Measurements from ENCODE around the gene SPSB2.
"Not testable (repeated sequence)": the region's sequence is repeated elsewhere in the genome, so short reads cannot be mapped to it uniquely, and the experiment has no call there.

SPSB2 gene

DNA sequence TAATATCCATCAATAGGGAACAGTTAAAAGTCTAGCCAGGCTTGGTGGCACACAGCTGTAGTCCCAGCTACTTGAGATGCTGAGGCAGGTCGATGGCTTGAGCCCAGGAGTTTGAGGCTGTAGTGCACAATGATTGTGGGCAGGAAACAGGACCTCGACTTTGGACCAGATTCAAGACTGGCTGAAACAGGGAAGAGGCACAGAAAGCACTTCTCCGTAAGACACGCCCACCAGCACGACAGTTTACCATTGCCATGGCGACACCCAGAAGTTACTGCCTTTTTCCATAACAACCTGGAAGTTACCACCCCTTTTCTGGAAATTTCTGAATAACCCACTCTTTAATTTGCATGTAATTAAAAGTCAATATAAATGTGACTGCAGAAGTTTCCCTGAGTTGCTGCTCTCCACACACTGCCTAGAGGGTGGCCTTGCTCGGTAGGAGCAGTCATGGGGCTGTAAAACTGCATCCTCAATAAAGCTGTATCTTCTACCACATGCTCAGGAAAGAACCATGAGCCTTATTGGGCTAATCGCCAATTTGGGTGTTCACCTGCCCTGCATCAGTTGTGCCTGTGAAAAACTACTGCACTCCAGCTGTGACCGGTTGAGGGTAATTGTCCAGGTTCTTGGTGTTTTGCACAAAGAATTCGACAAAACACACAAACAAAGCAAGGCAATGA lies 26.9 kb upstream of the SPSB2 start:
- DNase-seq, result peak; percentile 42

DNA sequence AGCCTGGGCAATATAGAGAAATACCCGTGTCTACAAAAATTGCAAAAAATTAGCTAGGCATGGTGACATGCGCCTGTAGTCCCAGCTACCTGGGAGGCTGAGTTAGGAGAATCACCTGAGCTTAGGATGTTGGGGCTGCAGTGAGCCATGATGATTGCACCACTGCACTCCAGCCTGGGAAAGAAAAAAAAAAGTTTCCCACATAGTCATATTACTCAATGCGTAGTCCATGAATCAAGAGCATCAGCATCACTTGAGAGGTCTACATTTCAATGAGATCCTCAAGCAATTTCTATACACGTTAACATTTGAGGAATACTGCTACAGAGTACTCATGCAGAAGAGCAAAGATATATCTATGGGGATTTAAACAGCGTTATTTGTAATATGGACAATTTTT lies 26.3 kb upstream of the SPSB2 start:
- DNase-seq, result no peak

DNA sequence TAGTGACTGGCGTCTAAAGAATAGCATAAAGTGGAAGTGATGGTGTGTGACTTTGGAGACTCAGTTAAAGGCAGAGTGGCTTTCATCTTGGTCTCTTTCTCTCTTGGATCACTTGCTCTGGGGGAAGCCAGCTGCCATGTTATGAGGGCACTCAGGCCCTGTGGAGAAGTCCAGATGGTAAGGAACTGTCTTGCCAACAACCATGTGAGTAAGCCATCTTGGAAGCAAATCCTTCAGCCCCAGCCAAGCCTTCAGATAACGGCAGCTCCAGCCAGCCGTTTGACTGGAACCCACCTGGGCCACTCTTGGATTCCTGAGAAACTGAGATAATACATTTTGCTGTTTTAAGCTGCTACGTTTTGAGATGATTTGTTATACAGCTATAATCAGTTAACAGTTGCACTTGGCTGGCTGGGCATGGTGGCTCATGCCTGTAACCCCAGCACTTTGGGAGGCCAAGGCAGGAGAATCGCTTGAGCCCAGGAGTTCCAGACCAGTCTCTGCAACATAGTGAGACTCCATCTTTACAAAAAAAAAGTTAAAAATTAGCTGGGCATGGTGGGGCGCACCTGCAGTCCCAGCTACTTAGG lies 23.8 kb upstream of the SPSB2 start:
- no peak for DNase-seq

DNA sequence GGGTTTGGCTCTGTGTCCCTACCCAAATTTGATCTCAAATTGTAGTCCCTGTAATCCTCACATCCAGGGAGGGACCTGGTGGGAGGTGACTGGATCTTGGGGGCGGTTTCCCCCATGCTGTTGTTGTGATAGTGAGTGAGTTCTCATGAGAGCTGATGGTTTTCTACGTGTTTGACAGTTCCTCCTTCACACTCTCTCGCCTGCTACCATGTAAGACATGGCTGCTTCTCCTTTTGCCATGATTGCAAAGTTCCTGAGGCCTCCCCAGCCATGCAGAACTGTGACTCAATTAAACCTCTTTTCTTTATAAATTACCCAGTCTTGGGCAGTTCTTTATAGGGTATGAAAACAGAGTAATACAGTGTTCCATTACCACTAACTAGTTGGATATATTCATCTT lies 21.2 kb upstream of the SPSB2 start:
- no peak for DNase-seq

DNA sequence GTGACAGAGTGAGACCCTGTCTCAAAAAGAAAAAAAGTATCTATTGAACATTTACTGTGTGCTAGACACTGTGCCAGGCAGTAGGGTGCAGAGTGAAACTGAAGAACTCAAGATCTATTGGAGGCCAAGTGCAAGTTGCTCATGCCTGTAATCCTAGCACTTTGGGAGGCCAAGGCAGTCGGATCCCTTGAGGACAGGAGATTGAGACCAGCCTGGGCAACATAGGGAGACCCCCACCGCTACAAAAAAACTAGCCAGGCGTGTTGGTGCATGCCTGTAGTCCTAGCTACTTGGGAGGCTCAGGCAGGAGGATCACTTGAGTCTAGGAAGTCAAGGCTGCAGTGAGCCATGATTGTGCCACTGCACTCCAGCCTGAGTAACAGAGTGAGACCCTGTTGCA lies 19.6 kb upstream of the SPSB2 start:
- DNase-seq, result not testable (repeated sequence)

DNA sequence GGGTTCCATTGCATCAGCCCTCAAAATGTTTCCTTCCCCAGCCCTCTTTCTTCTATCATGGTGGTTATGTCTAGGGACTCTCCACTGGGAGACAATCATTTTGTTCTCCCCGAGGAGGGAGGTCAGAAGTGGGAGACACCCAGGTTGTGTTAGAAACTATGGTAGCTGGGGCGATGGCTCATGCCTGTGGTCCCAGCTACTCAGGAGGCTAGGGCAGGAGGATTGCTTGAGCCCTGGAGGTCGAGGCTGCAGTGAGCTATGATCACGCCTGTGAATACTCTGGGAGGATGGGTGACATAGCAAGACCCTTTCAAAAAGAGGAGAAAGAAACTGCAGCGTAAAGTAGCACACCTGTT lies 18.5 kb upstream of the SPSB2 start:
- DNase-seq, result peak; percentile 26

DNA sequence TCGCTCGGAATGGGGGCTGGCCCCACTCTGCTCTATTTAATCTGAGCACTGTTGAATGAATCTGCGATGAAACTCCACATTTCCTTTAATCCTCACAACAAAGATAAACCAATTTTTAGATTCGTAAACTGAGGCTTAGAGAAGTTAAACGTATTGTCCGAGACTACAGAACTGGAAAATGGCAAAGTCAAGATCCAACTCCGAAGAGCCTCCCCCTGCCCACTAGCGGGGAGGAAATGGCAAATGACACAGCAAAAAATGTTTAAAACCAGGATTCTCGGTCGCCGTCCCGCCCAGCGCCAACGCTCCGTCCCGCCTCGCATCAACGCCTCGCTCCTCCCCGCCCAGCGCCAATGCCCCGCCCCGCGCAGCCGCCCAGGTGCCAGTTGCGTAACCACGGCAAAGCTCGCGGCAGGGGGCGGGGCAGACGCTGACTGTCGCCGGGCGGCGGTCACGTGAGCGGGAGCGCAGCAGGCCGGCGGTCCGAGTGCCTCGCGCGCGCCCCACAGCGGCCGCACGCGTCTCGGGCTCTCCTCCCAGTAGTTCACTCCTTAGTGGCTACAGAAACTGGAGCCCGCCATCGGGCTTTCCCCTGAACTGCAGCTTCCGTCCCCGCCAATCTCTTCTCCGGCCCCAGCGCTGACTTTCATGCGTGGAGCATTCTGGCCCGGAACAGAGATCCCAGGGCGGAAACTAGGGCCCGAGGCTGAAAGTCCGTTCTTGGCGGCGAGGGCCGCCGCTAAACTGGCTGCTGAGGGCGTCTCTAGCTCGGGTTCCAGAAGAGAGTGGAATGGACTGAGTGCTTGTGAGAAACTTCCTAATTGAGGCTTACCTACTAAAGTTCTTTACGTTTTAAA lies 17.9 kb upstream of the SPSB2 start:
- DNase-seq, result peak; percentile 99

DNA sequence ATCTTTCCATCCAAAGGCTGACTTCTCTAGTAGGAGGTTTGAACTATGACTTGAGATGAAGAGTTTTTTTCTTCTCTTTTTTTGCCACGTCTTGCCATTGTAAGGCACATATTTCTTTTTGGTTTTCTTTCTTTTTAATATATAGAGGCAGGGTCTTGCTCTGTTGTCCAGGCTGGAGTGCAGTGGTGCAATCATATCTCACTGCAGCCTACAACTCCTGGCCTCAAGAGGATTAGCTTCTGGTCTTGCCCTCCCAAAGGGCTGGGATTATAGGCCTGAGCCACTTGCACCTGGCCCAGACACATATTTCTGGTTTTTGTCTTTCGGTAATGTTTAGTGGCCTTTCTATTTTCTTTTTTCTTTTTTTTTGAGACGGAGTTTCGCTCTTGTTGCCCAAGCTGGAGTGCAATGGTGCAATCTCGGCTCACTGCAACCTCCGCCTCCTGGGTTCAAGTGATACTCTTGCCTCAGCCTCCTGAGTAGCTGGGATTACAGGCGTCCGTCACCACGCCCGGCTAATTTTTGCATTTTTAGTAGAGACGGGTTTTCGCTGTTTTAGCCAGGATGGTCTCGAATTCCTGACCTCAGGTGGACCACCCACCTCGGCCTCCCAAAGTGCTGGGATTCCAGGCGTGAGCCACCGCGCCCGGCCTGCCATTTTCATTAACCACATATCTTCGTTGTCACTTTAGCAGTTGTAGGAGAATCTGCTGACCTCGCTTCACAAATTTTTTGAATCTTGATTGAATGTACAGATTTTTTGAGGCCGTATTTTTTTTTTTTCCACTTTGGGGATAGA lies 16.9 kb upstream of the SPSB2 start:
- DNase-seq, result not testable (repeated sequence)

DNA sequence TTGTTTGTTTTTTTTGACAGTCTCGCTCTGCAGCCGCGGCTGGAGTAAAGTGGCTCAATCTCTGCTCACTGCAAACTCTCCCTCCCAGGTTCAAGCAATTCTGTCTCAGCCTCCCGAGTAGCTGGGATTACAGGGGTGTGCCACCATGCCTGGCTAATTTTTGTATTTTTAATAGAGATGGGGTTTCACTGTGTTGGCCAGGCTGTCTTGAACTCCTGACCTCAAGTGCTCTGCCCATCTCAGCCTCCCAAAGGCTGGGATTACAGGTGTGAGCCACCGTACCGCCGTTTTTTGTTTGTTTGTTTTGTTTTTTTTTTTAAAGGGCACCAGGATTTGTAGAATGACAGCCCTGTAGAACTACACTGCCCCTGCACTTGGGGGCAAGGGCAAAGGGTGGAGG lies 15.7 kb upstream of the SPSB2 start:
- DNase-seq, result not testable (repeated sequence)

DNA sequence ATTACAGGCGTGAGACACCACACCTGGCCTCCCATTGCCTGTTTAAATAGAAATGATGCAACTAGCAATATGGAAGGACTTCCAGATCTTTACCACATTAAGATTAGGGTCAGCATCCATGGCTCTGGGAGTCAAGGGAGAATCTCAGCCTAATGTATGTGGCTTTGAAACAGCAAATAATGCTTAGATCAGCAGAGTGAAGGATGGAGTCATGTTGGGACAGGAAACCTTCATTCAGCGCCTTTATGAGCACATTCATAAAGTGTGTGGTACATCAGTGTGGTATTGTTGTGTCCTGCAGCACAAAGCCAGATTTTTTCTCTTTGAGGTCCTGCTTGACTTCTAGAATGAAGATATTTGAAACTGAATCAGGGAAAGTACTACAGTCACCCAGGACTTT lies 15.3 kb upstream of the SPSB2 start:
- no peak for DNase-seq

DNA sequence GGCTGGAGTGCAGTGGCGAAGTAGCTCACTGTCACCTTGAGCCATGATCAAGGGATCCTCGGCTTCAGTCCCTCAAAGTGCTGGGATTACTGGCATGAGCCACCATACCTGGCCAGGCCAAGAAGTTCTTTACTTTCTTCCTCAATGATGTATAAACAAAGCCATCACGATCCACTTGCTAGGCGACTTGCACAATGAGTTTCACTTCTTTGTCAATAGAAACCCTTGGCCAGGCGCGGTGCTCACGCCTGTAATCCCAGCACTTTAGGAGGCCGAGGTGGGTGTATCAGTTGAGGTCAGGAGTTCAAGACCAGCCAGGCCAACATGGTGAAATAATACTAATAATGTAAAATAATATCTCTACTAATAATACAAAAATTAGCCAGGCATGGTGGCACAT lies 14.4 kb upstream of the SPSB2 start:
- DNase-seq, result no peak

DNA sequence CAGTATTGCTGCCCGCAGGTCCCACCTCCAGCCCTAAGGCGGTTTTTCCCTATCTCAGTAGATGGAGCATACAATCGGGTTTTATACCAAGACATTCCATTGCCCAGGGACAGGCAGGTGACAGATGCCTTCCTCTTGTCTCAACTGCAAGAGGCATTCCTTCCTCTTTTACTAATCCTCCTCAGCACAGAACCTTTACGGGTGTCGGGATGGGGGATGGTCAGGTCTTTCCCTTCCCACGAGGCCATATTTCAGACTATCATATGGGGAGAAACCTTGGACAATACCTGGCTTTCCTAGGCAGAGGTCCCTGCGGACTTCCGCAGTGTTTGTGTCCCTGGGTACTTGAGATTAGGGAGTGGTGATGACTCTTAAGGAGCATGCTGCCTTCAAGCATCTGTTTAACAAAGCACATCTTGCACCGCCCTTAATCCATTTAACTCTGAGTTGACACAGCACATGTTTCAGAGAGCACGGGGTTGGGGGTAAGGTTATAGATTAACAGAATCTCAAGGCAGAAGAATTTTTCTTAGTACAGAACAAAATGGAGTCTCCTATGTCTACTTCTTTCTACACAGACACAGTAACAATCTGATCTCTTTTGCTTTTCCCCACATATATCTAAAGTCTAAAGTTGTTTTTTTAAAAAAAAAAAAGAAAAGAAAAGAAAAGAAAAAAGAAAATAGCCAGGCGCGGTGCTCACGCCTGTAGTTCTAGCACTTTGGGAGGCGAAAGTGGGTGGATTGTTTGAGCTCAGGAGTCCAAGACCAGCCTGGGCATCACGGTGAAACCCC lies 13.3 kb upstream of the SPSB2 start:
- DNase-seq, result not testable (repeated sequence)

DNA sequence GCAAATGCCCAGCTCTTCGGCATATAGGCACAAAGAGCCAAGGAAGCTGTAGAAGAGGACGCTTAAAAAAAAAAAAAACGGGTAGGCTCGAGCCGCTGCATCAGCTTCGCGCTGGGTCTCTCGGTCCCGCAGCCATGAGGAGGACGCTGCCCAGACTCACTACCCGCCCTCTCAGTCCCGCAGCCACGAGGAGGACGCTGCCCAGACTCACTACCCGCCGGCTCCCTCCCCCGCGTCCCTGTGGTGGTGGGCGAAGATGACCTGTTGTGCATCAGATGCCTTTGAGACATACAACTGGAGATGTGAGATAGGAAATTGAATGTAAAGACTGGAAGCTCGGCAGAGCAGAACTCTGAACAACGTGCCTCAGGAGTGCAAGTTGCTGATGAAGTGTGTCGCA lies 11.4 kb upstream of the SPSB2 start:
- DNase-seq, result no peak

DNA sequence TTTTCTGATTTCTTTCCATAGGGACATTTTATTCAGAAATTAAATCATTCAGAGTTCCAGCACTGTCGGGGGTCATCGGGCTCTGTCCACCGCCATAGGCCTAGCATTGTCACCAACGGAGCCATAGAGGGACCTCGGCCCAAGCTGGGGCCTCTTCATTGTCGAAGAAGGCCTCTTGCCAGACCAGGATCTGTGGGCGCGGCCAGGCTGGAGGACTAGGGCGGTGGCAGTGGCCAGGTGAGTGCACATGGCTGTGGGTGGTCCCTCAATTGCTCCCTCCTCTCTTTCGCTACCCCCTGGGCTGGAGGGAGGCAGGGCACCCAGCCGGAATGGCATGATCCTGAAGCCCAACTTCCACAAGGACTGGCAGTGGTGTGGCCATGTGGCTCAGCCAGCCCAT lies 10.6 kb upstream of the SPSB2 start:
- DNase-seq, result no peak

DNA sequence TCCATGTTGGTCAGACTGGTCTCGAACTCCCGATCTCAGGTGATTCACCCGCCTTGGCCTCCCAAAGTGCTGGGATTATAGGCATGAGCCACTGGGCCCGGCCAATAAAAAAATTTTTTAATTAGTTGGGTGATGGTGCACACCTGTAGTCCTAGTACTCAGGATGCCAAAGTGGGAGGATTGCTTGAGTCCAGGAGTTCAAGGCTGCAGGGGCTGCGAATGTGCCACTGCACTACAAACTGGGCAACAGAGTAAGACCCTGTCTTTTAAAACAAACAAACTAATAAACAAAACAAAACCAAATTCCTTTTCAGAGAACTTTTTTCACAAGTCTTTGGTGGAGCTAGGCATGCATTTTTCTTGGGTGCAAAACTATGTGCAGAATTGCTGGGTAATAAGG lies 10.1 kb upstream of the SPSB2 start:
- DNase-seq, result no peak

DNA sequence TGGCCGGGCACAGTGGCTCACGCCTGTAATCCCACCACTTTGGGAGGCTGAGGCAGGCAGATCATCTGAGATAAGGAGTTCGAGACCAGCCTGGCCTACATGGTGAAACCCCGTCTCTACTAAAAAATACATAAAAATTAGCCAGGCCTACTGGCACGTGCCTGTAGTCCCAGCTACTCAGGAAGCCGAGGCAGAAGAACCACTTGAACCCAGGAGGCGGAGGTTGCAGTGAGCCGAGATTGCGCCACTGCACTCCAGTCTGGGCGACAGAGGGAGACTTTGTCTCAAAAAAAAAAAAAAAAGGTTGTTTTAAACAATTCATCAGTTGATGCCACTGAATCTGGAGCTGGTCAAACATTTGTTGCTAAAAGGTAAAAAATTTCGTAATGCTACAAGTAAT lies 6.7 kb upstream of the SPSB2 start:
- not testable (repeated sequence) for DNase-seq

DNA sequence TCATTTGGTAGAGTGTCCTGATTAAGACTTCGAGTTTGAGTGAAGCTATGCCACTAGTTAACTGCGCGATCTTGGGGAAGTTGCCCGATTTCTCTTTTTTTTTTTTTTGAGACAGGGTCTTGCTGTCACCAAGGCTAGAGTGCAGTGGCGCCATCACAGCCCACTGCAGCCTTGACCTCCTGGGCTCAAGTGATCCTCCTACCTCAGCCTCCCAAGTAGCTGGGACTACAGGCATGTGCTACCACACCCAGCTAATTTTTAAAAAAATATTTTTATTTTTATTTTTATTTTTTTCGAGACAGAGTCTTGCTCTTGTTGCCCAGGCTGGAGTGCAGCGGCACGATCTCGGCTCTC lies 889 bp upstream of the SPSB2 start:
- not testable (repeated sequence) for DNase-seq

DNA sequence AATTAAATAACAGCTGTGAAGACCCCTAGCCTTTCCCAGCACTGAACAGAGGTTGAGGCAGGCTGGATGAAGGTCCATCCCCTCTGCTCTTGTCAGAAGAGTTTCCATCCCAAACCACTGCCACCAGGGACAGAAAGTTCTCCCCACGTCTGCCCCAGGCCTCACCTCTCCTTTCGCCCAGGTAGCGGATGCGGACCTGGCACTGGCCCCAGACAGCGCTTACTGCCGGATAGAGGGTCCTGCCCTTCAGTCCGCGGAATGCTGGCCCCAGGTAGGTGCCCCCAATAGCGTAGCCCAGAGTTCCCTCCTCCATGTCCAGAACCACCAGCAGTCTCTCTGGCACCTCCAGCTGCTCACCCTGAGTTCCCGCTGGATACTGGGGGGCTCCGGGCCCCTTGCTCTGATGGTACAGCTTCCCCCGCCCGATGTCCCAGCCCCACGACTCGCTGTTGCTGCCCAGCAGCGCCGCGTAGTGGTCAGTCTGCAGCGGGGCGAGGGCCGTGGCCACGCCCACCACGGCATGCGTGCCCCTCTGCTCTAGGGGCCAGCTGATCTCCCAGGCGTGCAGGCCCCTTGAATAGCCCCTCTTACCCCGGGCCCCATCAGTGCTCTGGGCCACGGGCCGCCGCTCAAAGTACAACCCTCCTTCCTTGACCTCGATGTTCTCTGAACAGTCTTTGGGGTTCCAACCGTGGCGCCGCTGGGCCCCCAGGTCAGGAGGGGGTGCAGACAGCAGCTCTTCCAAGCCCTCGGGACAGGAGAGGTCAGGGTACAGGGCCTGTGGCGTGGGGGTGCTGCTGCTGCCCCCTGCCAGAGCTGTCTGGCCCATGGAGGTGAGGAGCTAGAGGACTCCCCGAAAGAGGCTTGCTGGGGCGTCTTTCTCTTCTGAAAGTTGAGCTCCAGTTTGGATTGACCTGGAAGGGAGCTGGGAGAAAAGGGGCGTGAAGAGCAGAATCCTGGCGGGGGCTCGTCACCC lies 742 bp downstream of the SPSB2 start:
- DNase-seq, result peak; percentile 90

DNA sequence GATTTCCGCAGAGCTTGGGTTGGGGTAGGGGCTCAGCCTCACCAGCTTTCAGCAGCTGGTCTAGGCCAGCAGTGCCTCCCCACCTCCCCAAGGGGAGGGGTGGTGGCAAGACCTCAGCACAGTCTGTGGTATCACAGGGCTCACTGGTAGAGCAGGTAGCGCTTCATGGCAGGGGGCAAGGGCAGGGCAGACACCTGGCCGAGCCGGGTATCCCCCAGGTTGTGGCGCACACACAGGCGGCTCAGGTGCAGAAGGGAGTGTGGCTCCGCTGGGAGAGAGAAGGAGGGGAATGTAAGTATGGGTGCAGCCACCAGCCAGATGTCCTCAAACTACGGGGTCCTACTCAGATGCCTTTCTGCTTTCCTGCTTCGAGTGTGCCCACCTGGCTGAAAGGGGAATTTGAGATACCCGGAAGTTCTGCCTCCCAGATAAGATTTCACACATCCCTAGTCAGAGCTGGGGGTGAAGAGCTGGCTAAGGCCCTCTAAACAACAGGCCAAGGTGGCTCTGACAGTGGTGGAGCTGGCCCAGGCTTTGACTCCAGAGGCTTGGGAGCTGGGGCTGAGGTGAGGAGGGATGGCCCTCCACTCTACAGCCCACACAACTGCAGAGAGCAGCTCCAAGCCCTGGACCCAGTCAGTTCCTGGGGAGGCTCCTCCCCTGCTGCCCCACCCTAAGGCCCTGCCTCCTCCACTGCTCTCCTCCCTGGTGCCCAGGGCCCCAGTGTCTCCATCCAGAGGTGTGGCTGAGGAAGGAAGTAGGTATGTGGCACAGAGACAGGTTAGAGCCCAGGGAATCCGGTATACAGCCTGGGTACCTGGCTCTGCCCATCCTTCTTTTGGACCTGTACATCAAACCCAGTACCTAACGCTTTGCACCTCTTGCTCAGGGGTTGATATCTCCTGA lies 1.8 kb downstream of the SPSB2 start:
- DNase-seq, result peak; percentile 65

DNA sequence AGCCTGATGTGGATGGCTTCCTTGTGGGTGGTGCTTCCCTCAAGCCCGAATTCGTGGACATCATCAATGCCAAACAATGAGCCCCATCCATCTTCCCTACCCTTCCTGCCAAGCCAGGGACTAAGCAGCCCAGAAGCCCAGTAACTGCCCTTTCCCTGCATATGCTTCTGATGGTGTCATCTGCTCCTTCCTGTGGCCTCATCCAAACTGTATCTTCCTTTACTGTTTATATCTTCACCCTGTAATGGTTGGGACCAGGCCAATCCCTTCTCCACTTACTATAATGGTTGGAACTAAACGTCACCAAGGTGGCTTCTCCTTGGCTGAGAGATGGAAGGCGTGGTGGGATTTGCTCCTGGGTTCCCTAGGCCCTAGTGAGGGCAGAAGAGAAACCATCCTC lies 2.8 kb downstream of the SPSB2 start:
- DNase-seq, result not testable (repeated sequence)

Data from activated CD4-positive, alpha-beta T cell treated with anti-CD3 and anti-CD28 coated beads for 48 hours (primary cell).